ENCODE results near the gene IGFL1.
"Not testable (repeated sequence)": the region's sequence is repeated elsewhere in the genome, so short reads cannot be mapped to it uniquely, and the experiment has no call there.

IGFL1 gene

GRCh38 chr19:46262684-46263296, 33.2 kb downstream of the IGFL1 start:
- H3K36me3 ChIP-seq (ENCODE audit: control insufficient read depth in 1 of 2, insufficient read depth in 2 of 2, low read length in 2 of 2); H3K9me3 ChIP-seq (ENCODE audit: control insufficient read depth in 1 of 2, low read length in 2 of 2); H3K4me1 ChIP-seq (ENCODE audit: control insufficient read depth in 1 of 2, insufficient read depth in 2 of 2, low read length in 2 of 2); H3K27ac ChIP-seq (ENCODE audit: low read depth, low read length); H3K4me3 ChIP-seq (ENCODE audit: low read depth in 1 of 2, low read length in 2 of 2); H3K9ac ChIP-seq (ENCODE audit: low read depth in 1 of 2, low read length in 2 of 2): not testable (repeated sequence)
- peaks cover 0 to 15% of the 10 kb centered on the region in 2 donors for H3K27me3 ChIP-seq (ENCODE audit: control insufficient read depth in 1 of 2, insufficient read depth in 2 of 2, low read length in 2 of 2)

GRCh38 chr19:46264801-46265200, 35.3 kb downstream of the IGFL1 start:
- not testable (repeated sequence) for H3K4me1 ChIP-seq (ENCODE audit: control insufficient read depth in 1 of 2, insufficient read depth in 2 of 2, low read length in 2 of 2); H3K4me3 ChIP-seq (ENCODE audit: low read depth in 1 of 2, low read length in 2 of 2); H3K9ac ChIP-seq (ENCODE audit: low read depth in 1 of 2, low read length in 2 of 2); H3K36me3 ChIP-seq (ENCODE audit: control insufficient read depth in 1 of 2, insufficient read depth in 2 of 2, low read length in 2 of 2); H3K27ac ChIP-seq (ENCODE audit: low read depth, low read length); H3K9me3 ChIP-seq (ENCODE audit: control insufficient read depth in 1 of 2, low read length in 2 of 2)
- H3K27me3 ChIP-seq (ENCODE audit: control insufficient read depth in 1 of 2, insufficient read depth in 2 of 2, low read length in 2 of 2), result peaks cover 2 to 11% of the 10 kb centered on the region in 2 donors

- Histone ChIP-seq H3K9ac (ENCODE audit: low read depth in 1 of 2, low read length in 2 of 2) (no peak overlapping the region), H3K4me3 (ENCODE audit: low read depth in 1 of 2, low read length in 2 of 2) (no peak overlapping the region), H3K27me3 (ENCODE audit: control insufficient read depth in 1 of 2, insufficient read depth in 2 of 2, low read length in 2 of 2) (peaks cover 6 to 11% of the 10 kb centered on the region in 2 donors)
Observed at GRCh38 chr19:46265217-46265828, 35.8 kb downstream of the IGFL1 start.

GRCh38 chr19:46269101-46269500, 39.6 kb downstream of the IGFL1 start:
- Histone ChIP-seq H3K27me3 (ENCODE audit: control insufficient read depth in 1 of 2, insufficient read depth in 2 of 2, low read length in 2 of 2) (peaks cover 7 to 10% of the 10 kb centered on the region in 2 donors), H3K9me3 (ENCODE audit: control insufficient read depth in 1 of 2, low read length in 2 of 2) (no peaks in the 10 kb centered on the region), H3K27ac (ENCODE audit: low read depth, low read length) (no peak overlapping the region), H3K4me1 (ENCODE audit: control insufficient read depth in 1 of 2, insufficient read depth in 2 of 2, low read length in 2 of 2) (no peaks in the 10 kb centered on the region), H3K36me3 (ENCODE audit: control insufficient read depth in 1 of 2, insufficient read depth in 2 of 2, low read length in 2 of 2) (no peaks in the 10 kb centered on the region), H3K4me3 (ENCODE audit: low read depth in 1 of 2, low read length in 2 of 2) (no peak overlapping the region), H3K9ac (ENCODE audit: low read depth in 1 of 2, low read length in 2 of 2) (no peak overlapping the region)

More at GRCh38 chr19:46265217-46265828, 35.8 kb downstream of the IGFL1 start:
- Histone ChIP-seq H3K27ac (ENCODE audit: low read depth, low read length) (no peak overlapping the region), H3K4me1 (ENCODE audit: control insufficient read depth in 1 of 2, insufficient read depth in 2 of 2, low read length in 2 of 2) (no peaks in the 10 kb centered on the region), H3K36me3 (ENCODE audit: control insufficient read depth in 1 of 2, insufficient read depth in 2 of 2, low read length in 2 of 2) (no peaks in the 10 kb centered on the region), H3K9me3 (ENCODE audit: control insufficient read depth in 1 of 2, low read length in 2 of 2) (no peaks in the 10 kb centered on the region)

- H3K9ac ChIP-seq (ENCODE audit: low read depth in 1 of 2, low read length in 2 of 2), result no peak overlapping the region
- H3K4me1 ChIP-seq (ENCODE audit: control insufficient read depth in 1 of 2, insufficient read depth in 2 of 2, low read length in 2 of 2), result no peaks in the 10 kb centered on the region
- no peak overlapping the region for H3K27ac ChIP-seq (ENCODE audit: low read depth, low read length)
- H3K36me3 ChIP-seq (ENCODE audit: control insufficient read depth in 1 of 2, insufficient read depth in 2 of 2, low read length in 2 of 2), result no peaks in the 10 kb centered on the region
- no peaks in the 10 kb centered on the region for H3K9me3 ChIP-seq (ENCODE audit: control insufficient read depth in 1 of 2, low read length in 2 of 2)
- H3K4me3 ChIP-seq (ENCODE audit: low read depth in 1 of 2, low read length in 2 of 2), result no peak overlapping the region
- H3K27me3 ChIP-seq (ENCODE audit: control insufficient read depth in 1 of 2, insufficient read depth in 2 of 2, low read length in 2 of 2), result peaks cover 7 to 10% of the 10 kb centered on the region in 2 donors
Observed at GRCh38 chr19:46270521-46271256, 41.1 kb downstream of the IGFL1 start.

- peaks cover 7 to 10% of the 10 kb centered on the region in 2 donors for H3K27me3 ChIP-seq (ENCODE audit: control insufficient read depth in 1 of 2, insufficient read depth in 2 of 2, low read length in 2 of 2)
- no peak overlapping the region for H3K4me3 ChIP-seq (ENCODE audit: low read depth in 1 of 2, low read length in 2 of 2)
- no peaks in the 10 kb centered on the region for H3K9me3 ChIP-seq (ENCODE audit: control insufficient read depth in 1 of 2, low read length in 2 of 2)
- H3K9ac ChIP-seq (ENCODE audit: low read depth in 1 of 2, low read length in 2 of 2), result no peak overlapping the region
- H3K4me1 ChIP-seq (ENCODE audit: control insufficient read depth in 1 of 2, insufficient read depth in 2 of 2, low read length in 2 of 2), result no peaks in the 10 kb centered on the region
- no peak overlapping the region for H3K27ac ChIP-seq (ENCODE audit: low read depth, low read length)
- no peaks in the 10 kb centered on the region for H3K36me3 ChIP-seq (ENCODE audit: control insufficient read depth in 1 of 2, insufficient read depth in 2 of 2, low read length in 2 of 2)
Observed at GRCh38 chr19:46271481-46272197, 42.1 kb downstream of the IGFL1 start.

- not testable (repeated sequence) for H3K9me3 ChIP-seq (ENCODE audit: control insufficient read depth in 1 of 2, low read length in 2 of 2); H3K9ac ChIP-seq (ENCODE audit: low read depth in 1 of 2, low read length in 2 of 2); H3K27ac ChIP-seq (ENCODE audit: low read depth, low read length); H3K4me3 ChIP-seq (ENCODE audit: low read depth in 1 of 2, low read length in 2 of 2); H3K4me1 ChIP-seq (ENCODE audit: control insufficient read depth in 1 of 2, insufficient read depth in 2 of 2, low read length in 2 of 2); H3K36me3 ChIP-seq (ENCODE audit: control insufficient read depth in 1 of 2, insufficient read depth in 2 of 2, low read length in 2 of 2)
- peaks cover 10 to 11% of the 10 kb centered on the region in 2 donors for H3K27me3 ChIP-seq (ENCODE audit: control insufficient read depth in 1 of 2, insufficient read depth in 2 of 2, low read length in 2 of 2)
Observed at GRCh38 chr19:46273931-46274330, 44.4 kb downstream of the IGFL1 start.

GRCh38 chr19:46279177-46279576, 49.6 kb downstream of the IGFL1 start:
- Histone ChIP-seq H3K27me3 (ENCODE audit: control insufficient read depth in 1 of 2, insufficient read depth in 2 of 2, low read length in 2 of 2) (peaks cover 0 to 5% of the 10 kb centered on the region in 2 donors), H3K9ac (ENCODE audit: low read depth in 1 of 2, low read length in 2 of 2) (no peak overlapping the region), H3K9me3 (ENCODE audit: control insufficient read depth in 1 of 2, low read length in 2 of 2) (no peaks in the 10 kb centered on the region), H3K4me1 (ENCODE audit: control insufficient read depth in 1 of 2, insufficient read depth in 2 of 2, low read length in 2 of 2) (no peaks in the 10 kb centered on the region), H3K36me3 (ENCODE audit: control insufficient read depth in 1 of 2, insufficient read depth in 2 of 2, low read length in 2 of 2) (no peaks in the 10 kb centered on the region), H3K4me3 (ENCODE audit: low read depth in 1 of 2, low read length in 2 of 2) (no peak overlapping the region), H3K27ac (ENCODE audit: low read depth, low read length) (no peak overlapping the region)
